Lung (tissue), 12 donors: ENCODE results near the gene RBM10. TPM values are rescaled to one million over a fixed set of nuclear protein-coding genes. Genes with fewer than 3 reads are reported as not detected.

Source experiments
- ATAC-seq: fragments of 200-7000 bp; cut with Tn5 transposase; one replicate; pipeline ENCODE4 v1.9.1; 2020; ENCODE audit warnings: moderate number of reproducible peaks; ENCODE audit not compliant: insufficient read depth, low FRiP score
- DNase-seq, 3 donors: peaks; one replicate each; pipeline ENCODE4 v3.0.0-alpha.2; 2013 to 2017
- H3K27ac ChIP-seq, 2 donors: one replicate each; pipeline ENCODE4 v1.5.1; 2013; ENCODE audit warnings: mild to moderate bottlenecking in 2 of 2, moderate library complexity in 2 of 2, control low read depth in 1 of 2, inconsistent platforms in 1 of 2, low read depth in 1 of 2, low read length in 1 of 2
- H3K27me3 ChIP-seq, 3 donors: one replicate each; pipeline ENCODE4 v1.5.1; 2013; ENCODE audit warnings: low read length in 2 of 3; ENCODE audit not compliant: control insufficient read depth in 3 of 3, insufficient read depth in 3 of 3
- H3K36me3 ChIP-seq, 4 donors: one replicate each; pipeline ENCODE4 v1.5.1; 2013; ENCODE audit warnings: low read length in 4 of 4, mild to moderate bottlenecking in 1 of 4, moderate library complexity in 1 of 4; ENCODE audit not compliant: control insufficient read depth in 4 of 4, insufficient read depth in 4 of 4
- H3K4me1 ChIP-seq, 5 donors: one replicate each; pipeline ENCODE4 v1.5.1; 2013; ENCODE audit warnings: low read length in 5 of 5, mild to moderate bottlenecking in 2 of 5, moderate library complexity in 1 of 5; ENCODE audit not compliant: control insufficient read depth in 5 of 5, insufficient read depth in 5 of 5
- H3K4me3 ChIP-seq: one replicate; pipeline ENCODE4 v1.5.1; 2013; ENCODE audit warnings: mild to moderate bottlenecking, control low read depth, moderate library complexity
- H3K9ac ChIP-seq, 2 donors: one replicate each; pipeline ENCODE4 v1.5.1; 2013; ENCODE audit warnings: low read length in 2 of 2, control low read depth in 1 of 2; ENCODE audit not compliant: insufficient read depth in 1 of 2
- H3K9me3 ChIP-seq, 4 donors: one replicate each; pipeline ENCODE4 v1.5.1; 2013; ENCODE audit warnings: low read length in 3 of 4, mild to moderate bottlenecking in 1 of 4, moderate library complexity in 1 of 4; ENCODE audit not compliant: control insufficient read depth in 4 of 4, insufficient read depth in 3 of 4
- WGBS, 2 donors: extraction: QIAGEN DNeasy Blood & Tissue Kit; methylation state at CpG; one replicate each; pipeline ENCODE4 v1.1.7; 2013; 5-methylcytosine and 5-hydroxymethylcytosine counted together
- polyA plus RNA-seq, 2 donors: library from polyadenylated mRNA; stranded (reverse); fragments of 200-250 nt; gene quantifications; one replicate each; pipeline ENCODE4 v1.2.1, GENCODE V29; 2013
- total RNA-seq, 2 donors: library from RNA; depleted of rRNA in 1 of 2; stranded (reverse); fragments of >200 nt in 1 of 2; gene quantifications; one replicate each; pipeline ENCODE4 v1.2.1, GENCODE V29; 2014 to 2021
- TF ChIP-seq, protein P1 (sequence below): IDR thresholded peaks from 2 replicates; pipeline ENCODE4 v1.5.1; 2012; ENCODE audit warnings: mild to moderate bottlenecking; ENCODE audit errors: control extremely low read depth, extremely low read depth
- donor health status: control.
- donor health status: control.
- donor health status: Bipolar disorder and iron deficiency.
- donor health status: healthy.
- donor health status: DM: yes; HTN: yes; CAD: no.

The RBM10 gene
- total and polyA plus RNA-seq, 4 donors, result 22.2 to 38.6 (median 30.5) TPM

DNA sequence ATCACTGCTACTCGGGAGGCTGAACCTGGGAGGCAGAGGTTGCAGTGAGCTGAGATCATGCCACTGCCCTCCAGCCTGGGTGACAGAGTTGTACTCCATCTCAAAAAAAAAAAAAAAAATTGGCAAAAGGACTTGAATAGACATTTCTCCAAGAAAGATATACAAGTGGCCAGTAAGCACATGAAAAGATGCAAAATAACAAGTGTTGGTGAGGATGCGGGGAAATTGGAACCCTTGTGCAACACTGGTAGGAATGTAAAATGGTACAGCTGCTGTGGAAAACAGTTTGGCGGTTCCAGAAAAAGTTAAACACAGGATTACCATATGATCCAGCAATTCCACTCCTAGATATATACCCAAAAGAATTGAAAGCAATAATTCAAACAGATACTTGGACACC is 19.4 kb downstream of the RBM10 start:
- 93% methylated on average over 3 of the region's 3 CpGs for WGBS, 2 donors
- H3K9me3 ChIP-seq, result no peaks in the 10 kb centered on the region
- H3K4me1 ChIP-seq, result no peaks in the 10 kb centered on the region
- H3K36me3 ChIP-seq, result peaks cover 0 to 5% (median under 1%) of the 10 kb centered on the region in 4 donors
- H3K9ac ChIP-seq, result no peak overlapping the region
- no peak for ATAC-seq
- H3K27ac ChIP-seq, result no peak overlapping the region
- H3K27me3 ChIP-seq, result peaks cover 0 to 3% (median 3%) of the 10 kb centered on the region in 3 donors
- no peak overlapping the region for H3K4me3 ChIP-seq
- DNase-seq, result no peak
- TF ChIP-seq, protein P1, sequence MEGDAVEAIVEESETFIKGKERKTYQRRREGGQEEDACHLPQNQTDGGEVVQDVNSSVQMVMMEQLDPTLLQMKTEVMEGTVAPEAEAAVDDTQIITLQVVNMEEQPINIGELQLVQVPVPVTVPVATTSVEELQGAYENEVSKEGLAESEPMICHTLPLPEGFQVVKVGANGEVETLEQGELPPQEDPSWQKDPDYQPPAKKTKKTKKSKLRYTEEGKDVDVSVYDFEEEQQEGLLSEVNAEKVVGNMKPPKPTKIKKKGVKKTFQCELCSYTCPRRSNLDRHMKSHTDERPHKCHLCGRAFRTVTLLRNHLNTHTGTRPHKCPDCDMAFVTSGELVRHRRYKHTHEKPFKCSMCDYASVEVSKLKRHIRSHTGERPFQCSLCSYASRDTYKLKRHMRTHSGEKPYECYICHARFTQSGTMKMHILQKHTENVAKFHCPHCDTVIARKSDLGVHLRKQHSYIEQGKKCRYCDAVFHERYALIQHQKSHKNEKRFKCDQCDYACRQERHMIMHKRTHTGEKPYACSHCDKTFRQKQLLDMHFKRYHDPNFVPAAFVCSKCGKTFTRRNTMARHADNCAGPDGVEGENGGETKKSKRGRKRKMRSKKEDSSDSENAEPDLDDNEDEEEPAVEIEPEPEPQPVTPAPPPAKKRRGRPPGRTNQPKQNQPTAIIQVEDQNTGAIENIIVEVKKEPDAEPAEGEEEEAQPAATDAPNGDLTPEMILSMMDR, result no peak

DNA sequence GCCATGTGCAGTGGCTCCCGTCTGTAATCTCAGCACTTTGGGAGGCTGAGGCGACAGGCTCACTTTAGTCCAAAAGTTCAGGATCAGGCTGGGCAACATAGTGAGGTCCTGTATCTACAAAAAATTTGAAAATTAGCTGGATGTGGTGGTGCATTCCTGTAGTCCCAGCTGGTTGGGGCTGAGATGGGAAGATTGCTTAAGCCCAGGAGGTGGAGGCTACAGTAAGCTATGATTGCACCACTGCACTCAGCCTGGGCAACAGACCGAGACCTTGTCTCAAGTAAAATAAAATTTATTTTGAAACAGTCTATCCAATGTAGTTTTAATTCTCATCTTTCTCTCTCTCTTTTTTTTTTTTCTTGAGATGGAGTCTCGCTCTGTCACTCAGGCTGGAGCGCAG is 21.1 kb downstream of the RBM10 start:
- WGBS, 2 donors, result 88 to 89% methylated on average over 5 of the region's 5 CpGs
- ATAC-seq (no peak), DNase-seq (no peak)
- Histone ChIP-seq H3K9me3 (no peaks in the 10 kb centered on the region), H3K27me3 (peaks cover 0 to 3% (median 2%) of the 10 kb centered on the region in 3 donors), H3K4me1 (no peaks in the 10 kb centered on the region), H3K36me3 (peaks cover 0 to 6% (median 4%) of the 10 kb centered on the region in 4 donors), H3K27ac (no peak overlapping the region), H3K4me3 (no peak overlapping the region), H3K9ac (no peak overlapping the region)
- TF ChIP-seq, protein P1, result no peak

DNA sequence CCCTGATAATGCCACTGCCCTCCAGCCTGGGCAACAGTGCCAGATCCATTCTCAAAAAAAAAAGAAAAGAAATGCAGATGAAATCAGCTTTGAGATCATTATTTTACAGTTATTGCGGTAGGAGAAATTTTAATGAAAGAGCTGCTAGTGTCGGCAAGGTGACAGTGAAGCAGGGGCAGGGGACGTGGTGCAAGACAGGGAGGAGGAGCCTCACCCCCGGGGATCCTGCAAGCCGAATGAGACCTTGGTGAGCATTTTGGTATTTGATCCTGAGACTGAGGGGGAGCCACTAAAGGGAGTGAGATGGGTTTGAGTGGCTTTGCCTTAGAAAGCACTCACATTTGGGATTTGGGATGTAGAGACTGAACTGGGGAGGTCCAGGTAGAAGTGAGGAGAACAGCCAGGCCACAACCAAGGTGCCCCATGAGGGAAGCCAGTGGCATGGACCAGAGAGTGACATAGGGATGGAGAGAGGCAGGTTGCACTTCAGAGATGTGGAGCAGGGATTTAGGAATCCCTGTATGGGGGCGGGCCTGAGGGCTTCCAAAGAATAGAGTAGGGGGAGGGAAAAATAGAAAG is 23.6 kb downstream of the RBM10 start:
- H3K4me3 ChIP-seq, result no peak overlapping the region
- peaks cover 0 to 7% (median 3%) of the 10 kb centered on the region in 3 donors for H3K27me3 ChIP-seq
- H3K9ac ChIP-seq, result no peak overlapping the region
- peaks cover 4 to 21% (median 7%) of the 10 kb centered on the region in 4 donors for H3K36me3 ChIP-seq
- H3K9me3 ChIP-seq, result no peaks in the 10 kb centered on the region
- 81 to 96% methylated on average over 6 of the region's 6 CpGs for whole genome bisulfite sequencing, 2 donors
- ATAC-seq, result no peak
- no peaks in the 10 kb centered on the region for H3K4me1 ChIP-seq
- no peak for DNase-seq
- TF ChIP-seq, protein P1, result no peak
- H3K27ac ChIP-seq, result no peak overlapping the region

DNA sequence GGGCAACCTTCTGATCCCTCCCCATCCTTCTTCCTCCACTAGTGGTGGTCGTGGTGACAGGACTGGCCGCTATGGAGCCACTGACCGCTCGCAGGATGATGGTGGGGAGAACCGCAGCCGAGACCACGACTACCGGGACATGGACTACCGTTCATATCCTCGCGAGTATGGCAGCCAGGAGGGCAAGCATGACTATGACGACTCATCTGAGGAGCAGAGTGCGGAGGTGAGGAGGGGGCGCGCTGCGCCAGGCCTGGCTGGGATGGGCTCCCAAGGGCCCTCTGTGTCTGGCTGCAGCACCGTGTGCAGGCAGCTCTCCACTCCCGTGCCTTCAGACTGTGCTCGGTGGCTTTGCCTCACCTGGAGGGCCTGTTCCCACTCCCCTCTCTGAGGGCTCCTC is 24.3 kb downstream of the RBM10 start:
- no peak overlapping the region for H3K9ac ChIP-seq
- WGBS, 2 donors, result 92 to 98% methylated on average over 13 to 19 of the region's 19 CpGs

More for the DNA sequence above, 24.3 kb downstream of the RBM10 start:
- H3K27me3 ChIP-seq, result peaks cover 0 to 11% (median 3%) of the 10 kb centered on the region in 3 donors
- TF ChIP-seq, protein P1, result no peak
- ATAC-seq (no peak), DNase-seq (no peak)
- no peak overlapping the region for H3K4me3 ChIP-seq
- no peaks in the 10 kb centered on the region for H3K4me1 ChIP-seq
- no peak overlapping the region for H3K27ac ChIP-seq
- peaks cover 4 to 25% (median 5%) of the 10 kb centered on the region in 4 donors for H3K36me3 ChIP-seq
- no peaks in the 10 kb centered on the region for H3K9me3 ChIP-seq
